Thyroid gland (tissue), 4 donors: ENCODE measurements around the gene TBC1D28. TPM values are rescaled to one million over a fixed set of nuclear protein-coding genes. Genes with fewer than 3 reads are reported as not detected.
"Not testable (repeated sequence)": the region's sequence is repeated elsewhere in the genome, so short reads cannot be mapped to it uniquely, and the experiment has no call there.

Experiments used
- DNase-seq, 2 donors: peaks; one replicate each; pipeline ENCODE4 v3.0.0-alpha.2; 2019
- H3K27ac ChIP-seq, 3 donors: fragments of 200-600 bp; sonication (generic); 1 replicate in 2 of 3; 2 replicates in 1 of 3; pipeline ENCODE4 v1.5.1; 2016 to 2019; ENCODE audit warnings: mild to moderate bottlenecking in 1 of 3, moderate library complexity in 1 of 3
- H3K27me3 ChIP-seq: fragments of 200-600 bp; sonication (generic); one replicate; pipeline ENCODE4 v1.5.1; 2019
- H3K36me3 ChIP-seq, 2 donors: fragments of 200-600 bp; sonication (generic); one replicate each; pipeline ENCODE4 v1.5.1; 2016 to 2019
- H3K4me1 ChIP-seq, 2 donors: fragments of 200-600 bp; sonication (generic); one replicate each; pipeline ENCODE4 v1.5.1; 2017 to 2019
- H3K4me3 ChIP-seq, 3 donors: fragments of 200-600 bp; sonication (generic); replicated peaks in 1 of 3; 1 replicate in 2 of 3; 2 replicates in 1 of 3; pipeline ENCODE4 v1.5.1; 2016; ENCODE audit warnings: mild to moderate bottlenecking in 1 of 3
- H3K9me3 ChIP-seq: fragments of 200-600 bp; sonication (generic); one replicate; pipeline ENCODE4 v1.5.1; 2017
- CTCF ChIP-seq, 6 experiments: fragments of 200-600 bp in 3 of 6; fragments of 450-650 bp in 3 of 6; sonication (generic) in 3 of 6; IDR thresholded peaks; one replicate each; pipeline ENCODE4 v1.5.1; 2016 to 2019; ENCODE audit warnings: antibody characterized with exemption in 6 of 6, mild to moderate bottlenecking in 2 of 6, inconsistent platforms in 1 of 6, moderate library complexity in 1 of 6
- POLR2A ChIP-seq, 2 donors: fragments of 450-650 bp; IDR thresholded peaks; one replicate each; pipeline ENCODE4 v1.6.1; 2017; ENCODE audit warnings: antibody characterized with exemption in 2 of 2, mild to moderate bottlenecking in 2 of 2, moderate library complexity in 1 of 2
- WGBS, 2 donors: methylation state at CpG; one replicate each; pipeline ENCODE4 v1.1.5; 2017; 5-methylcytosine and 5-hydroxymethylcytosine counted together
- intact Hi-C: fragments of 100-400 bp; cut with DNase I; formaldehyde crosslinking; loops from one replicate; pipeline ENCODE4 v1.15.1; 2023
- total RNA-seq, 4 donors: library from RNA; depleted of rRNA; stranded (reverse); fragments of >200 nt; gene quantifications; one replicate each; pipeline ENCODE4 v1.2.3, GENCODE V29; 2016

Gene TBC1D28
- total RNA-seq, 4 donors from 2014 or later = not detected

- 89 to 94% methylated on average over 5 to 13 of the region's 13 CpGs for WGBS, 2 donors
- H3K27me3 ChIP-seq, H3K4me1 ChIP-seq, H3K27ac ChIP-seq, H3K9me3 ChIP-seq, H3K4me3 ChIP-seq, intact Hi-C loops, H3K36me3 ChIP-seq, DNase-seq: not testable (repeated sequence)
Observed at GRCh38 chr17:18638357-18638756, 5.8 kb downstream of the TBC1D28 start.

GRCh38 chr17:18636237-18636636 lies 8.0 kb downstream of the TBC1D28 start:
- 67 to 68% methylated on average over 7 of the region's 7 CpGs for WGBS, 2 donors
- H3K27me3 ChIP-seq, H3K4me1 ChIP-seq, intact Hi-C loops, H3K36me3 ChIP-seq, DNase-seq, H3K27ac ChIP-seq, H3K9me3 ChIP-seq, H3K4me3 ChIP-seq: not testable (repeated sequence)

- H3K36me3 ChIP-seq, intact Hi-C loops, H3K27me3 ChIP-seq, H3K4me3 ChIP-seq, H3K4me1 ChIP-seq, H3K27ac ChIP-seq, DNase-seq, H3K9me3 ChIP-seq: not testable (repeated sequence)
- 79 to 83% methylated on average over 6 to 7 of the region's 7 CpGs for WGBS, 2 donors
Observed at GRCh38 chr17:18635773-18636172, 8.4 kb downstream of the TBC1D28 start.

- DNase-seq, H3K4me1 ChIP-seq, H3K36me3 ChIP-seq, H3K27ac ChIP-seq, H3K9me3 ChIP-seq, H3K27me3 ChIP-seq, H3K4me3 ChIP-seq, intact Hi-C loops: not testable (repeated sequence)
- 15 to 36% methylated on average over 12 to 21 of the region's 56 CpGs for WGBS, 2 donors
Observed at GRCh38 chr17:18634550-18635263, 9.5 kb downstream of the TBC1D28 start.

GRCh38 chr17:18626152-18626870 lies 17.9 kb downstream of the TBC1D28 start:
- intact Hi-C loops = no loop called here
- no peak for TF ChIP-seq POLR2A (IDR thresholded peaks at IDR 0.05)
- no peak for TF ChIP-seq CTCF (IDR thresholded peaks at IDR 0.05)
- H3K27ac ChIP-seq = no peak overlapping the region
- no peak overlapping the region for H3K4me3 ChIP-seq
- DNase-seq = no peak
- 79 to 88% methylated on average over 12 of the region's 12 CpGs for WGBS, 2 donors
- no peaks in the 10 kb centered on the region for H3K9me3 ChIP-seq
- H3K36me3 ChIP-seq = no peaks in the 10 kb centered on the region
- no peaks in the 10 kb centered on the region for H3K27me3 ChIP-seq
- no peaks in the 10 kb centered on the region for H3K4me1 ChIP-seq

- peak in 1 of 2 donors; percentile 57 for TF ChIP-seq POLR2A (IDR thresholded peaks at IDR 0.05)
- TF ChIP-seq CTCF (IDR thresholded peaks at IDR 0.05) = peak; percentile 88 to 100 (median 98)
- H3K27ac ChIP-seq, H3K9me3 ChIP-seq, intact Hi-C loops, H3K27me3 ChIP-seq, H3K4me1 ChIP-seq, H3K36me3 ChIP-seq: not testable (repeated sequence)
- peak; percentile 78 to 94 for DNase-seq
- H3K4me3 ChIP-seq = peak overlapping the region in 1 of 3 donors; percentile 19
- 3 to 8% methylated on average over 6 to 7 of the region's 22 CpGs for WGBS, 2 donors
Observed at GRCh38 chr17:18625509-18626104, 18.6 kb downstream of the TBC1D28 start.

- DNase-seq = peak in 1 of 2 donors; percentile 14
- intact Hi-C loops, H3K36me3 ChIP-seq, H3K27me3 ChIP-seq, H3K9me3 ChIP-seq, H3K4me1 ChIP-seq, H3K27ac ChIP-seq: not testable (repeated sequence)
- 26 to 77% methylated on average over 17 to 20 of the region's 35 CpGs for WGBS, 2 donors
- H3K4me3 ChIP-seq = peak overlapping the region in 1 of 3 donors; percentile 19
Observed at GRCh38 chr17:18624862-18625501, 19.2 kb downstream of the TBC1D28 start.

- intact Hi-C loops, H3K27ac ChIP-seq: not testable (repeated sequence)
- WGBS, 2 donors = 65 to 82% methylated on average over 1 of the region's 2 CpGs
Observed at GRCh38 chr17:18617613-18618012, 26.6 kb downstream of the TBC1D28 start.

GRCh38 chr17:18613016-18613415 lies 31.2 kb downstream of the TBC1D28 start:
- H3K4me1 ChIP-seq, H3K27ac ChIP-seq, H3K9me3 ChIP-seq, H3K4me3 ChIP-seq, intact Hi-C loops, H3K36me3 ChIP-seq, H3K27me3 ChIP-seq: not testable (repeated sequence)
- peak; percentile 9 to 19 for DNase-seq

More at GRCh38 chr17:18617613-18618012, 26.6 kb downstream of the TBC1D28 start:
- H3K36me3 ChIP-seq, DNase-seq, H3K27me3 ChIP-seq, H3K9me3 ChIP-seq, H3K4me1 ChIP-seq, H3K4me3 ChIP-seq: not testable (repeated sequence)

- H3K4me1 ChIP-seq, DNase-seq, H3K36me3 ChIP-seq, intact Hi-C loops, H3K27ac ChIP-seq, H3K27me3 ChIP-seq, H3K9me3 ChIP-seq, H3K4me3 ChIP-seq: not testable (repeated sequence)
- 82 to 97% methylated on average over 2 of the region's 2 CpGs for WGBS, 2 donors
Observed at GRCh38 chr17:18593138-18593537, 51.1 kb downstream of the TBC1D28 start.
